GM12801 (cell line): ENCODE measurements around the gene GUCY1B1.

Experiments used
- CTCF ChIP-seq: IDR thresholded peaks from one replicate; pipeline ENCODE4 v1.5.1; 2011; ENCODE audit warnings: control low read depth; ENCODE audit not compliant: insufficient read length; ENCODE audit errors: extremely low read depth

GUCY1B1 gene

GRCh38 chr4:155787113-155787710 lies 28.4 kb downstream of the GUCY1B1 start:
- peak; percentile 49 for TF ChIP-seq CTCF

- no peak for TF ChIP-seq CTCF
Measured at GRCh38 chr4:155789391-155789790, 30.6 kb downstream of the GUCY1B1 start.

- TF ChIP-seq CTCF, result no peak
Measured at GRCh38 chr4:155789982-155790381, 31.2 kb downstream of the GUCY1B1 start.

GRCh38 chr4:155794589-155795236 lies 35.9 kb downstream of the GUCY1B1 start:
- TF ChIP-seq CTCF, result no peak

- no peak for TF ChIP-seq CTCF
Measured at GRCh38 chr4:155795991-155796390, 37.2 kb downstream of the GUCY1B1 start.

- no peak for TF ChIP-seq CTCF
Measured at GRCh38 chr4:155799116-155799793, 40.4 kb downstream of the GUCY1B1 start.

- TF ChIP-seq CTCF, result no peak
Measured at GRCh38 chr4:155799794-155800123, 40.9 kb downstream of the GUCY1B1 start.
